HEK293 (cell line): ENCODE measurements around the gene AOC2.

Experiments
- CTCF ChIA-PET: fragments of 350-600 bp; formaldehyde crosslinking; extraction: SDS; loops from one replicate; lab custom pipeline; 2021; ENCODE audit warnings: antibody characterized with exemption; lab: Yijun Ruan, JAX
- POLR2A ChIA-PET: fragments of 300-600 bp; formaldehyde crosslinking; extraction: SDS; loops from one replicate; lab custom pipeline; 2020; ENCODE audit warnings: antibody characterized with exemption, inconsistent platforms; lab: Yijun Ruan, JAX
- H3K27ac ChIP-seq: fragments of 200-500 bp; sonication (Bioruptor generic); 2 replicates; pipeline ENCODE4 v1.5.1; 2014; ENCODE audit warnings: low read depth, low read length, control low read depth, inconsistent platforms; ENCODE audit errors: extremely low read depth
- H3K36me3 ChIP-seq, 2 experiments: fragments of 200-500 bp in 1 of 2; sonication (Bioruptor generic) in 1 of 2; 1 replicate in 1 of 2; 2 replicates in 1 of 2; pipeline ENCODE4 v1.5.1; 2014 to 2017; ENCODE audit warnings: inconsistent platforms in 2 of 2, low read length in 2 of 2; ENCODE audit not compliant: control insufficient read depth in 2 of 2, insufficient read depth in 1 of 2
- H3K4me1 ChIP-seq: fragments of 200-500 bp; sonication (Bioruptor generic); 2 replicates; pipeline ENCODE4 v1.5.1; 2014; ENCODE audit warnings: mild to moderate bottlenecking, low read length, inconsistent platforms; ENCODE audit not compliant: control insufficient read depth, insufficient read depth
- H3K4me3 ChIP-seq: 2 replicates; pipeline ENCODE4 v1.5.1; 2011; ENCODE audit warnings: low read depth, mild to moderate bottlenecking, control low read depth, low read length, moderate library complexity
- H3K9me3 ChIP-seq: fragments of 200-500 bp; sonication (Bioruptor generic); 2 replicates; pipeline ENCODE4 v1.5.1; 2014; ENCODE audit warnings: low read depth, low read length, inconsistent platforms; ENCODE audit not compliant: control insufficient read depth, insufficient read depth
- HOXC10 ChIP-seq: sonication (generic); formaldehyde crosslinking; IDR thresholded peaks from 2 replicates; pipeline ENCODE4 v1.8.1; 2023; ENCODE audit warnings: mild to moderate bottlenecking, missing genetic modification reagents
- SCRT2 ChIP-seq: fragments of 450-650 bp; formaldehyde crosslinking; IDR thresholded peaks from 2 replicates; pipeline ENCODE4 v1.5.1; 2016; ENCODE audit warnings: missing biosample characterization, missing genetic modification characterization
- YY1 ChIP-seq: fragments of 450-650 bp; formaldehyde crosslinking; IDR thresholded peaks from 2 replicates; pipeline ENCODE4 v1.5.1; 2018; ENCODE audit warnings: missing biosample characterization, missing genetic modification characterization
- ZFP37 ChIP-seq: fragments of 450-650 bp; formaldehyde crosslinking; IDR thresholded peaks from 2 replicates; pipeline ENCODE4 v1.5.1; 2016; ENCODE audit warnings: missing biosample characterization, missing genetic modification characterization
- ZFP41 ChIP-seq: fragments of 450-650 bp; formaldehyde crosslinking; IDR thresholded peaks from 2 replicates; pipeline ENCODE4 v1.5.1; 2016; ENCODE audit warnings: missing biosample characterization, missing genetic modification characterization, borderline replicate concordance
- ZNF10 ChIP-seq: fragments of 450-650 bp; formaldehyde crosslinking; IDR thresholded peaks from 2 replicates; pipeline ENCODE4 v1.5.1; 2017; ENCODE audit warnings: missing biosample characterization, missing genetic modification characterization
- ZNF138 ChIP-seq: fragments of 450-650 bp; formaldehyde crosslinking; IDR thresholded peaks from 2 replicates; pipeline ENCODE4 v1.5.1; 2016; ENCODE audit warnings: missing biosample characterization, missing genetic modification characterization, borderline replicate concordance
- ZNF184 ChIP-seq: fragments of 450-650 bp; IDR thresholded peaks from 2 replicates; pipeline ENCODE4 v1.5.1; 2018; ENCODE audit warnings: missing biosample characterization, mild to moderate bottlenecking, missing genetic modification characterization
- ZNF221 ChIP-seq: fragments of 450-650 bp; formaldehyde crosslinking; IDR thresholded peaks from 2 replicates; pipeline ENCODE4 v1.5.1; 2017; ENCODE audit warnings: missing biosample characterization, missing genetic modification characterization, borderline replicate concordance
- ZNF266 ChIP-seq: fragments of 450-650 bp; formaldehyde crosslinking; IDR thresholded peaks from 2 replicates; pipeline ENCODE4 v1.5.1; 2016; ENCODE audit warnings: missing biosample characterization, missing genetic modification characterization, low read depth
- ZNF354C ChIP-seq: fragments of 450-650 bp; formaldehyde crosslinking; IDR thresholded peaks from 2 replicates; pipeline ENCODE4 v1.5.1; 2016; ENCODE audit warnings: missing biosample characterization, missing genetic modification characterization, low read depth, borderline replicate concordance
- ZNF404 ChIP-seq: fragments of 450-650 bp; formaldehyde crosslinking; IDR thresholded peaks from 2 replicates; pipeline ENCODE4 v1.5.1; 2017; ENCODE audit warnings: missing biosample characterization, missing genetic modification characterization
- ZNF473 ChIP-seq: fragments of 450-650 bp; formaldehyde crosslinking; IDR thresholded peaks from 2 replicates; pipeline ENCODE4 v1.5.1; 2017; ENCODE audit warnings: missing biosample characterization, missing genetic modification characterization
- ZNF596 ChIP-seq: fragments of 450-650 bp; IDR thresholded peaks from 2 replicates; pipeline ENCODE4 v1.5.0; 2018; ENCODE audit warnings: missing biosample characterization, mild to moderate bottlenecking, missing genetic modification characterization, moderate library complexity
- ZNF624 ChIP-seq: fragments of 450-650 bp; formaldehyde crosslinking; IDR thresholded peaks from 2 replicates; pipeline ENCODE4 v1.5.1; 2017; ENCODE audit warnings: missing biosample characterization, missing genetic modification characterization
- ZNF707 ChIP-seq: fragments of 450-650 bp; formaldehyde crosslinking; IDR thresholded peaks from 2 replicates; pipeline ENCODE4 v1.5.1; 2016; ENCODE audit warnings: missing biosample characterization, missing genetic modification characterization
- TF ChIP-seq, protein P1 (sequence below): fragments of 450-650 bp; formaldehyde crosslinking; IDR thresholded peaks from 2 replicates; pipeline ENCODE4 v1.5.1; 2016; ENCODE audit warnings: missing biosample characterization, missing genetic modification characterization
- TF ChIP-seq, protein P2 (sequence below): fragments of 450-650 bp; formaldehyde crosslinking; IDR thresholded peaks from 2 replicates; pipeline ENCODE4 v1.5.1; 2016; ENCODE audit warnings: missing biosample characterization, missing genetic modification characterization
- TF ChIP-seq, protein P3 (sequence below): fragments of 450-650 bp; formaldehyde crosslinking; IDR thresholded peaks from 2 replicates; pipeline ENCODE4 v1.5.1; 2016; ENCODE audit warnings: missing biosample characterization, missing genetic modification characterization

AOC2 gene

DNA sequence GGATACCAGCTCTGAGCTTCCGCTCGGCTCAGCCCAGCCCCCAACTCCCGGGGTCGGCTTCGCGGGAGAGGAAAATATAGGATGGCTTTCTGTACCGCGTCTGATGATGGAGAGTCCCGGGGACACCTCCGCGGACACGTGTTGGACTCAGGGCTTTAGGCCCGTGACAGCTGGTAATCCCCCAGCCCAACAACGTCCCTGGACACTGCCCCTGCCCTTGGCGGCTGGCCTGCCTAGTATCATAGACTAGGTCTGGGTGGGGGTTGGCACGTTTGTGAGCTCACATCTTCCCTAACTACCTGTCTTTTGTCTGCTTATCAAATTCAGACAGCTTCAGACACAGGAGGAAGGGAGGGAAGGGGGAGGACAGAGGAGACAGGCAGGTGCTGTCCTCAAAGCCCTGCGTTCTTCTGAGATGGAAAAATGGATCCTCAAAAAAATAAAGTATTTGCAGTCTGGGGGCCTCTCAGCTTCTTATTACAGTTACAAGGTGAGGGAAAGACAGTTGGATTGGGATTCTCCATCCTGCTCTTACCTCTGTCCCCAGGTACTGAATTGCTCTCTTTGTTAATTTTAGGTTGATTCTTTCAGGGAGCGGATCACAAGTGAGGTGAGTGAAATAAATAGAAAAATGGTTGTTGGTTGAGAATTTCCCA is 10.5 kb upstream of the AOC2 start:
- TF ChIP-seq ZNF404 (tag by site-specific recombination) (no peak), YY1 (tag by site-specific recombination) (0 out of 2 replicates have a peak, but pooled peaks have one; percentile 9), SCRT2 (tag by site-specific recombination) (peak; percentile 74), ZNF138 (tag by site-specific recombination) (no peak), ZNF221 (tag by site-specific recombination) (no peak), HOXC10 (no peak)
- TF ChIP-seq, protein P1, sequence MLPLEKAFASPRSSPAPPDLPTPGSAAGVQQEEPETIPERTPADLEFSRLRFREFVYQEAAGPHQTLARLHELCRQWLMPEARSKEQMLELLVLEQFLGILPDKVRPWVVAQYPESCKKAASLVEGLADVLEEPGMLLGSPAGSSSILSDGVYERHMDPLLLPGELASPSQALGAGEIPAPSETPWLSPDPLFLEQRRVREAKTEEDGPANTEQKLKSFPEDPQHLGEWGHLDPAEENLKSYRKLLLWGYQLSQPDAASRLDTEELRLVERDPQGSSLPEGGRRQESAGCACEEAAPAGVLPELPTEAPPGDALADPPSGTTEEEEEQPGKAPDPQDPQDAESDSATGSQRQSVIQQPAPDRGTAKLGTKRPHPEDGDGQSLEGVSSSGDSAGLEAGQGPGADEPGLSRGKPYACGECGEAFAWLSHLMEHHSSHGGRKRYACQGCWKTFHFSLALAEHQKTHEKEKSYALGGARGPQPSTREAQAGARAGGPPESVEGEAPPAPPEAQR (tag by site-specific recombination), result no peak
- ChIA-PET POLR2A (interaction anchor here (0.6 to 3.3 kb wide), 16 partner anchors 9 to 603 kb away, joined by 3 to 35 read pairs (median 4); partner anchors contain the start of genes AOC2, BECN1, CCR10 and PSMC3IP), CTCF (interaction anchor here (0.5 to 6.4 kb wide), 10 partner anchors 9 to 504 kb away, joined by 3 to 52 read pairs (median 4); partner anchors contain the start of genes AOC2 and BECN1)
- peaks cover 5% of the 10 kb centered on the region for H3K4me1 ChIP-seq
- peak overlapping the region; percentile 86 for H3K4me3 ChIP-seq
- no peaks in the 10 kb centered on the region for H3K9me3 ChIP-seq
- peaks cover 43% of the 10 kb centered on the region in 2 experiments for H3K36me3 ChIP-seq
- peak overlapping the region; percentile 83 for H3K27ac ChIP-seq

DNA sequence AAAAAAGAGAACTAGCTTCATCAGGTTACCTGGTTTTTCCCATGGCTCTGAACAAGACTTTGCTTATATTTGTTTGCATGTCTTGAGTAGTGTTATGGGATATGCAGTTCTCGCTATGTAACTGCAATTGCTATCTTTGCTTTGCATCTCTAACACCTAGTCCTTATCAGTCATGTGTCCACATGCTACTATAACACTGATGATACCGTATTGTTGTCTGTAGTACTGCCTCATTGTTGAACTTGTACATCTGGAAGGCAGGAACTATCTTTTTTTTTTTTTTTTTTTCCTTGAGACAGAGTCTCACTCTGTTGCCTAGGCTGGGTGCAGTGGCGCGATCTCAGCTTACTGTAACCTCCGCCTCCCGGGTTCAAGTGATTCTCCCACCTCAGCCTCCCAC is 8.6 kb upstream of the AOC2 start:
- no peak overlapping the region for H3K4me3 ChIP-seq
- H3K9me3 ChIP-seq, result no peaks in the 10 kb centered on the region
- CTCF ChIA-PET, result interaction anchor here (0.6 to 6.4 kb wide), 6 partner anchors 7 to 257 kb away, joined by 3 to 52 read pairs (median 4); partner anchors contain the start of genes AOC2, BECN1, RETREG3 and TUBG1
- H3K27ac ChIP-seq, result no peak overlapping the region
- TF ChIP-seq, protein P2, sequence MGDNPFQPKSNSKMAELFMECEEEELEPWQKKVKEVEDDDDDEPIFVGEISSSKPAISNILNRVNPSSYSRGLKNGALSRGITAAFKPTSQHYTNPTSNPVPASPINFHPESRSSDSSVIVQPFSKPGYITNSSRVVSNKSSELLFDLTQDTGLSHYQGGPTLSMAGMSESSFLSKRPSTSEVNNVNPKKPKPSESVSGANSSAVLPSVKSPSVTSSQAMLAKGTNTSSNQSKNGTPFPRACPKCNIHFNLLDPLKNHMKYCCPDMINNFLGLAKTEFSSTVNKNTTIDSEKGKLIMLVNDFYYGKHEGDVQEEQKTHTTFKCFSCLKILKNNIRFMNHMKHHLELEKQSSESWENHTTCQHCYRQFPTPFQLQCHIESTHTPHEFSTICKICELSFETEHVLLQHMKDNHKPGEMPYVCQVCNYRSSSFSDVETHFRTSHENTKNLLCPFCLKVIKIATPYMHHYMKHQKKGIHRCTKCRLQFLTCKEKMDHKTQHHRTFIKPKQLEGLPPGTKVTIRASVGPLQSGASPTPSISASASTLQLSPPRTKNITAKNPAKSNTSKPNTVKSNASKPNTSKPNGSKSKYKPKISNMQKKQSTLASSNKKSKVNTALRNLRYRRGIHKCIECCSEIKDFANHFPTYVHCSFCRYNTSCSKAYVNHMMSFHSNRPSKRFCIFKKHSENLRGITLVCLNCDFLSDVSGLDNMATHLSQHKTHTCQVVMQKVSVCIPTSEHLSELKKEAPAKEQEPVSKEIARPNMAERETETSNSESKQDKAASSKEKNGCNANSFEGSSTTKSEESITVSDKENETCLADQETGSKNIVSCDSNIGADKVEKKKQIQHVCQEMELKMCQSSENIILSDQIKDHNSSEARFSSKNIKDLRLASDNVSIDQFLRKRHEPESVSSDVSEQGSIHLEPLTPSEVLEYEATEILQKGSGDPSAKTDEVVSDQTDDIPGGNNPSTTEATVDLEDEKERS (tag by site-specific recombination), result 0 out of 2 replicates have a peak, but pooled peaks have one; percentile 15
- TF ChIP-seq ZNF184 (tag by site-specific recombination) (no peak), ZNF10 (0 out of 2 replicates have a peak, but pooled peaks have one; percentile 15), ZNF624 (tag by site-specific recombination) (no peak)
- TF ChIP-seq, protein P3, sequence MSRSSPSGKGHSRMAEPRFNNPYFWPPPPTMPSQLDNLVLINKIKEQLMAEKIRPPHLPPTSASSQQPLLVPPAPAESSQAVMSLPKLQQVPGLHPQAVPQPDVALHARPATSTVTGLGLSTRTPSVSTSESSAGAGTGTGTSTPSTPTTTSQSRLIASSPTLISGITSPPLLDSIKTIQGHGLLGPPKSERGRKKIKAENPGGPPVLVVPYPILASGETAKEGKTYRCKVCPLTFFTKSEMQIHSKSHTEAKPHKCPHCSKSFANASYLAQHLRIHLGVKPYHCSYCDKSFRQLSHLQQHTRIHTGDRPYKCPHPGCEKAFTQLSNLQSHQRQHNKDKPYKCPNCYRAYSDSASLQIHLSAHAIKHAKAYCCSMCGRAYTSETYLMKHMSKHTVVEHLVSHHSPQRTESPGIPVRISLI, result peak; percentile 65; the same call in 1 of the 2 replicates
- TF ChIP-seq, all 188 proteins: peak for 3
- Histone ChIP-seq H3K36me3 (peaks cover 59 to 61% of the 10 kb centered on the region in 2 experiments), H3K4me1 (peaks cover 5% of the 10 kb centered on the region)
- POLR2A ChIA-PET, result interaction anchor here (0.9 to 3.3 kb wide), 4 partner anchors 11 to 163 kb away, joined by 3 to 16 read pairs (median 4); partner anchors contain the start of genes BECN1 and RPL27

DNA sequence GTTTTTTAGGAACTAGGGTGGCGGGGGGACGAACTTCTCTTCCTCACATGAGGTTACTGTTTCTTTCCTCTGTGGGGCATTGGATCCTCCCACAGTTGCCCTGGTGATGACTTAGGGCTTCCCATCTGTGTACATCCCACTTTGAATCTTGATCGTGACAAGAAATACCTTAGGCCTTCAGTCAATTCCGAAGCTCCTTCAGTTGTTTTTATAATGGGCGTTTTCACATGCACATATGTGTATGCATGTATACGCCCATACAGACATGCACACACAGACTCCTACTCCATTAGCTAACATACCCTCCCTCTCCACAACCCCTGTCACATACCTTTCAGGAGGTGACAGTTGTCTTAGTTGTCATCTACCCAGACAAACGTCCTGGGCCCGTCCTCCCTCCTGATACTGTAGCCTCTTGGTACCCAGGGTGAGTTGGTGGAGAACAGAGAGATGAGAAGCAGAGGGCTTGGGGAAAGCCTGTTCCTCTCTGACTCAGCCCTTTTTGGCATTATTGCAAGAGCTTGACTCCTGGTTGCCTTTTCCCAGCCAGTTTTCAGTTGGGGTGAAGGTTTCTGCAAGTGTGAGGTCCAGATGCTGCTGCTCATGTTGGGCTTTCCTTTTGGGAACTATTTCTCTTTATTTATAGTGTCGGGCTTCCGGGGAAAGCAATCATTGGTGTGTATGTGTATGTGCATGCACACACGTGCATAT is 2.2 kb upstream of the AOC2 start:
- Histone ChIP-seq H3K27ac (no peak overlapping the region), H3K4me3 (no peak overlapping the region), H3K36me3 (peaks cover 47 to 87% of the 10 kb centered on the region in 2 experiments), H3K4me1 (no peaks in the 10 kb centered on the region), H3K9me3 (no peaks in the 10 kb centered on the region)
- CTCF ChIA-PET, result interaction anchor here (0.5 to 5.4 kb wide), 21 partner anchors 8 to 554 kb away, joined by 3 to 81 read pairs (median 5); partner anchors contain the start of genes IFI35, PSME3 and RPL27
- TF ChIP-seq, protein P3, result no peak
- TF ChIP-seq ZNF266 (tag by site-specific recombination) (no peak), ZNF10 (no peak), ZFP37 (tag by site-specific recombination) (no peak), ZNF596 (tag by site-specific recombination) (no peak), ZFP41 (tag by site-specific recombination) (no peak), ZNF473 (tag by site-specific recombination) (no peak), ZNF707 (no peak), ZNF354C (tag by site-specific recombination) (no peak)
- POLR2A ChIA-PET, result interaction anchor here (0.6 to 4.7 kb wide), 4 partner anchors 8 to 265 kb away, joined by 3 to 25 read pairs (median 3); partner anchors contain the start of genes PSME3 and RPL27
